ENCODE data around the gene TTLL11. TPM values are rescaled to one million over a fixed set of nuclear protein-coding genes. Genes with fewer than 3 reads are reported as not detected.

TTLL11 gene
- total RNA-seq, 1 donor from 2014 or later = 3.6 TPM

DNA sequence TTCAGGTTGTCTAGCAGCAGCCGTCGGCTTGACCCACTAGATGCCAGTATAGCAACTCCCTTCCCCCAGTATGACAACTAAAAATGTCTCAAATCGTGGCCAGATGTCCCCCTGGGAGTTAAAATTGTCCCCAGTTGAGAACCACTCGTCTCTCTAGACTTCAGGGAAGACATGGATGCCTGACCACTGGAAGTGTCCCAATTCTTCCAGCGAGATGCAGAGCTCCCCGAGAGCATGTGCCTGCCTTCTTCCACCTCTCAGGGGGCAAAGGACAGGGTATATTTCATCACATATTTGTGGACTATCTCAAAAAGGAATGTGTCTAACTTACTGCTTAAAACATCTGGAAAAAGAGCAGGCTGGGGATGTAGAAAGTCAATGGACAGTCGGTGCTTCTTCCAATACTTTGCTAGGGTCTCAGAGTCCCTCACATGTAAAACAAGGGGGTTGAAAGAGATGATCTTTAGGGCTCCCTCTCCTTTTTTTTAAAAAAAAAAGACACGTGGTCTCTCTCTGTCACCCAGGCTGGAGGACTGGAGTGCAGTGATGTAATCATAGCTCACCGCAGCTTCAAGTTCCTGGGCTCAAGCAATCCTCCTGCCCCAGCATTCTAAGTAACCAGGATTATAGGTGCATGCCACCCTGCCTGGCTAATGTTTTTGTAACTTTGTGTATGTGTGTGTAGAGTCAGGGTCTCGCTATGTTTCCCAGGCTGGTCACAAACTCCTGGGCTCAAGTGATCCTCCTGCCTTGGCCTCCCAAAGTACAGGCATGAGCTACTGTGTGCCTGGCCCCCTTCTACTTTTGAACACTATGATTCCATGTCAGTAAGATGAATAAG lies 251.1 kb downstream of the TTLL11 start:
- H3K4me1 Mint-ChIP-seq = peaks cover 12% of the 10 kb centered on the region
- ChIA-PET CTCF (no interaction called here), POLR2A (no interaction called here)
- ATAC-seq (ENCODE audit: low read depth) (no peak), DNase-seq (no peak)
- TF ChIP-seq CTCF (IDR thresholded peaks at IDR 0.05) = no peak
- H3K27ac Mint-ChIP-seq = no peak overlapping the region
- no peaks in the 10 kb centered on the region for H3K36me3 Mint-ChIP-seq (ENCODE audit: low read depth)
- intact Hi-C loops (cut with micrococcal nuclease) = no loop called here
- H3K4me3 Mint-ChIP-seq = no peak overlapping the region
- H3K27me3 Mint-ChIP-seq = no peaks in the 10 kb centered on the region
- H3K9me3 Mint-ChIP-seq = peaks cover 12% of the 10 kb centered on the region

DNA sequence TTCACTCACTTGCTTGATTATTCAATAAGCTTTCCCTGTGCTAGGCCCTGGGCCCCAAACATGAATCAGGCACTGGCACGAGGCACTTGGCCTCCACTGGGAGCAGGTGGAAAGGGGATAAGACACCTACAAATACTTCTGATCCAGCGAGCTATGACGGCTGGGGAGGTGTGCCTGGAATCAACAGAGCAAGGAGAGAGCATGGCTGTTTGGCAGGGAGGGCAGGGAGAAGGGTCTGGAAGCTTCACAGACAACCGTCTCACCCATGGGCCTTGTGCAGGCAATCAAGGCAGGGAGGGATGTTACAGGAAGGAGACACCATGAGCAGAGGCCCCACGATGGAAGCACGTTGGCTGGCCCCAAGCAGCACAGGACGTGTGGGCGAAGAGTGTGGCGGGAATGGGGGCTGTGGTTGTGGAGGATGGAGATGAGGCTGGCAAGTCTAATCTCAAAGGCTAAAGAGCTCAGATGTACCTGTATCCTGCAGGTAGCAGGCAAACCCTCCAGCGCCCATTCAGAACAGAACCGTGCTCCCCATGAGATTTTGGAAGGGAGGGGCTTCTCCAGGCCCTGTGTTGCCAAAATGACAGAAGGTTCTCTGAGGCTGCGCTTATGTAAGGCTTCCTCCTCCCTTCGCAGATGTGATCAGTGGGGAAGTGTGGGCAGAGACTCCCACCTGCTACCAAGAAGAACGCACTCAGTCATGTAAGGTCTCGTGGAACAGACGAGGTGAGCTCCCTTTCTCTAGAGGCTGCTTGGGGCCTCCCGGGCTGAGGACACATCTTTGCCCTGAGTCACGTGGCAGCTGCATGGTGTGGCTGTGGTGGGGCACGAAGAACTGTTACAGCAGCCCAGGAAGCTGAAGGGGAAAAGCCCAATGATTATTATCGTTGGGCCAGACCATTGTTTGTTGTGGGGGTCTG lies 252.0 kb downstream of the TTLL11 start:
- Mint-ChIP-seq H3K36me3 (ENCODE audit: low read depth) (no peaks in the 10 kb centered on the region), H3K4me3 (no peak overlapping the region), H3K27ac (no peak overlapping the region), H3K9me3 (peaks cover 12% of the 10 kb centered on the region), H3K4me1 (peaks cover 12% of the 10 kb centered on the region), H3K27me3 (no peaks in the 10 kb centered on the region)
- ChIA-PET POLR2A (no interaction called here), CTCF (no interaction called here)
- TF ChIP-seq CTCF (IDR thresholded peaks at IDR 0.05) = no peak
- ATAC-seq (ENCODE audit: low read depth) (peak; percentile 25), DNase-seq (no peak)
- intact Hi-C loops (cut with micrococcal nuclease) = no loop called here

DNA sequence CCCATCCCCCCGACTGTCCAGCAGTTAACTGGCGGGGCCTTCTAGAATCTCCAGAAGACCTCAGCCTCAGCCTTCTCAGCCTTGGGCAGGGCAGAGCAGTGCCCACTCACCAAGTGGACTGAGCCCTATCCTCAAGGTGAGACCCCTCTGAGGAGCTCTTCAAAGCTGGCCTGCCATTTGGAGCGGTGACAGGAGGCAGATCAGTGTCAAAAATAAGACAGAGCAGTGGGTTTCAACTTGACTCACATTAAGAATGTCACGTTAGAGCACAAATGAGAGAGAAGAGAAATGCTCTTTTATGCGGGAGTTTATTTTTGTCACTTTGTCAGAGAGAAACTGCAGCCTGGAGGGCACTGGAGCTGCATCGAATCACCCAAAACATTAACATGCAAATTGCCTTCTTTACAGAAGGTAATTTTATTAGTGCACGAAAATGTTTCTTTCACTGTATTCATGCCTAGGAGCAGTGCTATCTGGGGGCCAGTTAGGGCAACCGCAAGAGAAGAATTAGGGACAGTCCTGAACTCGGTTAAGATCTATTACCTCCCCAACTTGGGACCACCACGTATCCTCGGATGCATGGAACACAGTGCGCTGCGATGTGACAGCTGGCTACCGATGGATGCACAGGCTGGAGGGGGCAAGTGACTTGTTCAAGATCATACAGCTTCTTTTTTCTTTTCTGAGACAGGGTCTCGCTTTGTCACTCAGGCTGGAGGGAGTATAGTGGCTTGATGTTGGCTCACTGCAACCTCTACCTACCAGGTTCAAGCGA lies 253.2 kb downstream of the TTLL11 start:
- H3K9me3 Mint-ChIP-seq = peaks cover 12% of the 10 kb centered on the region
- peaks cover 12% of the 10 kb centered on the region for H3K4me1 Mint-ChIP-seq
- ChIA-PET CTCF (interaction anchor here (0.5 kb wide), 1 partner anchor 105 kb away, joined by 3 read pairs; no protein-coding TSS in a partner anchor), POLR2A (no interaction called here)
- no peaks in the 10 kb centered on the region for H3K36me3 Mint-ChIP-seq (ENCODE audit: low read depth)
- no peaks in the 10 kb centered on the region for H3K27me3 Mint-ChIP-seq
- intact Hi-C loops (cut with micrococcal nuclease) = no loop called here
- no peak for DNase-seq
- H3K4me3 Mint-ChIP-seq = no peak overlapping the region
- TF ChIP-seq CTCF (IDR thresholded peaks at IDR 0.05) = no peak
- no peak for ATAC-seq (ENCODE audit: low read depth)
- H3K27ac Mint-ChIP-seq = no peak overlapping the region

DNA sequence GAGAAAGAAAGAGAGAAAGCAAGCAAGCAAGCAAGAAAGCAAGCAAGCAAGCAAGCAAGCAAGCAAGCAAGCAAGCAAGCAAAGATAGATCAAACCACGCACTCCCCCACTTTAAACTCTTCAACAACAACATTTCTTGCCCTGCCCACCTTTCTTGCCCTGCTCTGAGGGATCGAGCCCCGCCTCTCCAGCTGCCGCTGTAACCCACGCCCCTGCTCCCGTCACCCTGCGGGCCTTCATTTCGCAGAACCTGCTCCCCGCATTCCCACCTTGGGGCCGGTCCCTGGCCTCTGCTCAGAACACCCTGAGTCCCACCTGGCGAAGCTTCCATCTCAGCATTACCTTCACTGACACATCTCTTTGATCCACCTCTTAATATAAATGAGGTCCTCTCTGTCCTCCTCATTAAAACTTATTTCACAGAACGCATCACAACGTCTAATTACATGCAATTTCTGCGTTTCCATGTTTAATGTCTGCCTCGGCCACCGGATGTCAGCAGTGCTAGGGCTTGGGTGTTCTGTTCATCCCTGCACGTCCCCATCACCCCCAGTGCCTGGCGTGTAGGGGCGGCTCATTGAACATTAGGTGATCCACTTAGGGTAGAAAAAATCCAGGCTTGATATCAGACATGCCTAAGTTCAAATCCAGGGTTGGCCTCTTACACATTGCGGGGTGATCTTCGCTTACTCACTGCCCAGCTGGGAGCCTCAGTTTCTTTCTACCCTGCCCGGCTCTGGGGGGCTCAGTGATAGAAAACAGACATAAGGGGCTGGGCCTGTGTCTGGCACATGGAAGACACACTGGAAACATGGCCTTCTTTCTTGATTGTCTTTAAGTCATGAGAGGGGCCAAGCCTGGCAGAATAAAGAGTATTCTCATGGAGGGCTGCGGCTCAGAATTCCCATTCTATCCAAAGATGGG lies 254.1 kb downstream of the TTLL11 start:
- CTCF ChIA-PET = interaction anchor here (0.5 kb wide), 1 partner anchor 104 kb away, joined by 3 read pairs; no protein-coding TSS in a partner anchor
- Mint-ChIP-seq H3K36me3 (ENCODE audit: low read depth) (no peaks in the 10 kb centered on the region), H3K4me1 (peaks cover 12% of the 10 kb centered on the region), H3K4me3 (no peak overlapping the region), H3K27me3 (no peaks in the 10 kb centered on the region), H3K27ac (no peak overlapping the region), H3K9me3 (peaks cover 3% of the 10 kb centered on the region)
- no peak for TF ChIP-seq CTCF (IDR thresholded peaks at IDR 0.05)
- ATAC-seq (ENCODE audit: low read depth) (no peak), DNase-seq (no peak)
- POLR2A ChIA-PET = no interaction called here
- intact Hi-C loops (cut with micrococcal nuclease) = no loop called here

All from activated B cell treated with CpG ODN at 0.5 μM for 24 hours (primary cell).